SK-N-SH treated with all-trans-retinoic acid at 6 μM for 48 hours (cell line): ENCODE results near the gene KLF13.

Source experiments
- ARNTL ChIP-seq: fragments of 450-650 bp; formaldehyde crosslinking; IDR thresholded peaks from 2 replicates; pipeline ENCODE4 v1.5.0; 2020; ENCODE audit warnings: low read depth, mild to moderate bottlenecking, moderate library complexity, borderline replicate concordance
- BACH2 ChIP-seq: fragments of 250-450 bp; sonication (Bioruptor Pico); IDR thresholded peaks from 2 replicates; pipeline ENCODE4 v1.9.0; 2021; ENCODE audit warnings: mild to moderate bottlenecking, borderline replicate concordance
- RARB ChIP-seq: fragments of 250-450 bp; sonication (Bioruptor Pico); IDR thresholded peaks from 2 replicates; pipeline ENCODE4 v1.8.0; 2021; ENCODE audit warnings: mild to moderate bottlenecking, moderate library complexity
- SNAI2 ChIP-seq: fragments of 250-450 bp; sonication (Bioruptor Pico); IDR thresholded peaks from 2 replicates; pipeline ENCODE4 v1.5.0; 2020; ENCODE audit warnings: mild to moderate bottlenecking, moderate library complexity
- ZFP3 ChIP-seq: fragments of 250-450 bp; sonication (Bioruptor Pico); IDR thresholded peaks from 2 replicates; pipeline ENCODE4 v1.5.0; 2020; ENCODE audit warnings: mild to moderate bottlenecking, moderate library complexity
- ZFP30 ChIP-seq: fragments of 450-650 bp; formaldehyde crosslinking; IDR thresholded peaks from 2 replicates; pipeline ENCODE4 v1.5.0; 2022; ENCODE audit warnings: mild to moderate bottlenecking, moderate library complexity
- TF ChIP-seq, protein P1 (sequence below): fragments of 250-450 bp; sonication (Bioruptor Pico); IDR thresholded peaks from 2 replicates; pipeline ENCODE4 v1.8.0; 2020; ENCODE audit warnings: mild to moderate bottlenecking, moderate library complexity, borderline replicate concordance

GRCh38 chr15:31296219-31296645, 30.4 kb upstream of the KLF13 start:
- TF ChIP-seq SNAI2 (CRISPR knock-in tag), result no peak
- no peak for TF ChIP-seq ZFP3 (CRISPR knock-in tag)
- TF ChIP-seq ARNTL (CRISPR knock-in tag), result no peak
- TF ChIP-seq, protein P1, sequence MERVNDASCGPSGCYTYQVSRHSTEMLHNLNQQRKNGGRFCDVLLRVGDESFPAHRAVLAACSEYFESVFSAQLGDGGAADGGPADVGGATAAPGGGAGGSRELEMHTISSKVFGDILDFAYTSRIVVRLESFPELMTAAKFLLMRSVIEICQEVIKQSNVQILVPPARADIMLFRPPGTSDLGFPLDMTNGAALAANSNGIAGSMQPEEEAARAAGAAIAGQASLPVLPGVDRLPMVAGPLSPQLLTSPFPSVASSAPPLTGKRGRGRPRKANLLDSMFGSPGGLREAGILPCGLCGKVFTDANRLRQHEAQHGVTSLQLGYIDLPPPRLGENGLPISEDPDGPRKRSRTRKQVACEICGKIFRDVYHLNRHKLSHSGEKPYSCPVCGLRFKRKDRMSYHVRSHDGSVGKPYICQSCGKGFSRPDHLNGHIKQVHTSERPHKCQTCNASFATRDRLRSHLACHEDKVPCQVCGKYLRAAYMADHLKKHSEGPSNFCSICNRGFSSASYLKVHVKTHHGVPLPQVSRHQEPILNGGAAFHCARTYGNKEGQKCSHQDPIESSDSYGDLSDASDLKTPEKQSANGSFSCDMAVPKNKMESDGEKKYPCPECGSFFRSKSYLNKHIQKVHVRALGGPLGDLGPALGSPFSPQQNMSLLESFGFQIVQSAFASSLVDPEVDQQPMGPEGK (CRISPR knock-in tag), result no peak
- TF ChIP-seq RARB, result no peak
- no peak for TF ChIP-seq ZFP30 (CRISPR knock-in tag)
- no peak for TF ChIP-seq BACH2
